ENCODE data around the gene ESM1. TPM values are rescaled to one million over a fixed set of nuclear protein-coding genes. Genes with fewer than 3 reads are reported as not detected.
A peak's percentile ranks its signal among the peaks of the same experiment; 100 is the strongest.

The ESM1 gene
- total RNA-seq, 1 experiment from 2014 or later = 27.8 TPM

DNA sequence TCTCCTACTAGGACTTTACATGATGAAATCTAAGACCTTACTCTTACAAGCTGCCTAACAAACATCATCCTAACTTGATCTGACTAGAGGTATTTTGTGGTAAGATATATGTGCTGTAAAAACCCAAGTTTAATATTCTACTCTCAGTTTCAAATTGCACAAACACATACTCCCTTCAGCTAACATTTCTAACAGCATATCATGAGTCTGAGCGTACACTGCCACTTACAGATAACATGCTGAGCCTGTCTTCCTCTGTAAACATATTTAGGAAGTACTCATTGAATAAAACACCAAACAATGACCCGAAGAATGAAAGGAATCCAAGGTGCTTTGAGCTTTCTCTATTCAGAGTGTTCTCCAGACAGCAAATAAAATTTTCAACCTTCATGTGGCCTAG is 7.9 kb upstream of the ESM1 start:
- peak; percentile 33 for DNase-seq
- H3K4me2 ChIP-seq (ENCODE audit: low read length) = no peak overlapping the region
- POLR2A ChIA-PET (ENCODE audit: unreplicated experiment) = no interaction called here
- no peak overlapping the region for H2AFZ ChIP-seq (ENCODE audit: low read length)
- no peak for TF ChIP-seq EZH2 (IDR thresholded peaks at IDR 0.05; ENCODE audit: low read length, unreplicated experiment)
- TF ChIP-seq, protein P1, sequence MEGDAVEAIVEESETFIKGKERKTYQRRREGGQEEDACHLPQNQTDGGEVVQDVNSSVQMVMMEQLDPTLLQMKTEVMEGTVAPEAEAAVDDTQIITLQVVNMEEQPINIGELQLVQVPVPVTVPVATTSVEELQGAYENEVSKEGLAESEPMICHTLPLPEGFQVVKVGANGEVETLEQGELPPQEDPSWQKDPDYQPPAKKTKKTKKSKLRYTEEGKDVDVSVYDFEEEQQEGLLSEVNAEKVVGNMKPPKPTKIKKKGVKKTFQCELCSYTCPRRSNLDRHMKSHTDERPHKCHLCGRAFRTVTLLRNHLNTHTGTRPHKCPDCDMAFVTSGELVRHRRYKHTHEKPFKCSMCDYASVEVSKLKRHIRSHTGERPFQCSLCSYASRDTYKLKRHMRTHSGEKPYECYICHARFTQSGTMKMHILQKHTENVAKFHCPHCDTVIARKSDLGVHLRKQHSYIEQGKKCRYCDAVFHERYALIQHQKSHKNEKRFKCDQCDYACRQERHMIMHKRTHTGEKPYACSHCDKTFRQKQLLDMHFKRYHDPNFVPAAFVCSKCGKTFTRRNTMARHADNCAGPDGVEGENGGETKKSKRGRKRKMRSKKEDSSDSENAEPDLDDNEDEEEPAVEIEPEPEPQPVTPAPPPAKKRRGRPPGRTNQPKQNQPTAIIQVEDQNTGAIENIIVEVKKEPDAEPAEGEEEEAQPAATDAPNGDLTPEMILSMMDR (conservative IDR thresholded peaks at IDR 0.05; ENCODE audit: low read depth, low read length) = no peak
- no peak for TF ChIP-seq EZH2phosphoT487 (IDR thresholded peaks at IDR 0.05; ENCODE audit: borderline replicate concordance, low read length)
- no peaks in the 10 kb centered on the region for H3K36me3 ChIP-seq (ENCODE audit: low read depth, low read length)
- H3K27me3 ChIP-seq (ENCODE audit: low read length) = no peaks in the 10 kb centered on the region
- H3K9ac ChIP-seq (ENCODE audit: low read length) = no peak overlapping the region
- peak; percentile 61 for ATAC-seq
- CTCF ChIA-PET = interaction anchor here (0.6 kb wide), 1 partner anchor 98 kb away, joined by 3 read pairs; no protein-coding TSS in a partner anchor
- no peaks in the 10 kb centered on the region for H3F3A ChIP-seq (ENCODE audit: low read length, unreplicated experiment)
- H3K9me2 ChIP-seq (replicated peaks; ENCODE audit: low read length) = no peaks in the 10 kb centered on the region
- no peaks in the 10 kb centered on the region for H3K9me3 ChIP-seq (ENCODE audit: low read length)
- intact Hi-C loops (cut with micrococcal nuclease) = no loop called here
- H3K4me1 ChIP-seq (ENCODE audit: insufficient read depth, low read length) = peaks cover 25% of the 10 kb centered on the region
- H3K27ac ChIP-seq (ENCODE audit: low read length) = no peak overlapping the region
- no peaks in the 10 kb centered on the region for H4K20me1 ChIP-seq (ENCODE audit: low read length)
- H3K4me3 ChIP-seq (ENCODE audit: low read length) = no peak overlapping the region
- no peaks in the 10 kb centered on the region for H3K79me2 ChIP-seq (ENCODE audit: low read length)
- no TSS peak for BruUV-seq (replicated peaks)

DNA sequence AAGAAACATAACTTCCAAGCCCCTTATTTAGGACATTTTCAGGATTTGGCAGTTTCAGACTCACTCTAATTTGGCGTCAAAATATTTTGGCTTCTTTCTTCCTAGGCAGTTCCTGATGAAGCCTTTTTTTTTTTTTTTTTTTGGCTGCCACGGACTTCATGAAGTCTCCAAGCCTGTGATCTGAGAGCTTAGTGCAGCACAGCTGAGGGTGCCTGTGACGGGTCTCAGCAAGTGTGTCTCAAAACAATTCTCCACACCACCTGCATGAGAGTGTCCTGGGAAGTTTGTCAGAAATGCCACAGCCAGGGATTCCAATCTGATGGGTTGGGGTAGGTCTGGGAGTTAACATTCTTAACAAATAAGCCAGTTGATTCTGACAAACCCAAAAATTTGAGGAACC is 6.0 kb upstream of the ESM1 start:
- no peaks in the 10 kb centered on the region for H3K9me2 ChIP-seq (replicated peaks; ENCODE audit: low read length)
- H3K9me3 ChIP-seq (ENCODE audit: low read length) = no peaks in the 10 kb centered on the region

DNA sequence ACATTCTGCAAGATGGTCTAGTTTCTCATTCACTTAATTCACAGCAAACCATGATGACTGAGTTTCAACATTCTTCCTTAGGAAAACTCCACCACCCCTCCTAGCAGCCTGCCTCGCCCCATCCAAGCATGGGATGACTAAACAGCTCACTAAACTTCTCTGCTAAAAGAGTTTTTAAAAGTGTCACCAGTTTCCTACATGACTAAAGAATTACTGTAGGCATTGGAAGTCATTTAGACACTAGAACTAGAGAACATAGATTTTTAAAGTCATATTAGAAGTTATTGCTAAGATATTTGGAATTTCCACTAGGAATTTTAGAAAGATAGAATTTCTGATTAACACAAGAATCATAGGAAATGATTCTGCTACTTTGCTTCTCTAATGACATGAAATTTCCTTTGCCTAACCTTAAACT is 5.5 kb upstream of the ESM1 start:
- Histone ChIP-seq H3K36me3 (ENCODE audit: low read depth, low read length) (no peaks in the 10 kb centered on the region), H3K9me3 (ENCODE audit: low read length) (no peaks in the 10 kb centered on the region), H3K27ac (ENCODE audit: low read length) (peak overlapping the region; percentile 59), H3K9me2 (replicated peaks; ENCODE audit: low read length) (no peaks in the 10 kb centered on the region), H3F3A (ENCODE audit: low read length, unreplicated experiment) (no peaks in the 10 kb centered on the region), H3K79me2 (ENCODE audit: low read length) (no peaks in the 10 kb centered on the region), H3K4me1 (ENCODE audit: insufficient read depth, low read length) (peaks cover 30% of the 10 kb centered on the region), H3K9ac (ENCODE audit: low read length) (0 out of 2 replicates have a peak overlapping the region, but pooled peaks have one; percentile 6), H3K27me3 (ENCODE audit: low read length) (no peaks in the 10 kb centered on the region), H4K20me1 (ENCODE audit: low read length) (no peaks in the 10 kb centered on the region), H2AFZ (ENCODE audit: low read length) (no peak overlapping the region), H3K4me2 (ENCODE audit: low read length) (peak overlapping the region; percentile 49), H3K4me3 (ENCODE audit: low read length) (no peak overlapping the region)
- TF ChIP-seq EZH2phosphoT487 (IDR thresholded peaks at IDR 0.05; ENCODE audit: borderline replicate concordance, low read length) (no peak), EZH2 (IDR thresholded peaks at IDR 0.05; ENCODE audit: low read length, unreplicated experiment) (no peak)
- TF ChIP-seq, protein P1 (conservative IDR thresholded peaks at IDR 0.05; ENCODE audit: low read depth, low read length) = no peak
- CTCF ChIA-PET = no interaction called here
- DNase-seq (peak; percentile 69), ATAC-seq (peak; percentile 77)
- BruUV-seq (replicated peaks) = no TSS peak
- POLR2A ChIA-PET (ENCODE audit: unreplicated experiment) = interaction anchor here (0.7 kb wide), 1 partner anchor 76 kb away, joined by 3 read pairs; no protein-coding TSS in a partner anchor
- intact Hi-C loops (cut with micrococcal nuclease) = no loop called here

More for the DNA sequence above, 6.0 kb upstream of the ESM1 start:
- no TSS peak for BruUV-seq (replicated peaks)
- TF ChIP-seq, protein P1 (conservative IDR thresholded peaks at IDR 0.05; ENCODE audit: low read depth, low read length) = no peak
- TF ChIP-seq EZH2 (IDR thresholded peaks at IDR 0.05; ENCODE audit: low read length, unreplicated experiment) (no peak), EZH2phosphoT487 (IDR thresholded peaks at IDR 0.05; ENCODE audit: borderline replicate concordance, low read length) (no peak)
- Histone ChIP-seq H3K4me3 (ENCODE audit: low read length) (no peak overlapping the region), H3K27ac (ENCODE audit: low read length) (peak overlapping the region; percentile 59), H3K4me1 (ENCODE audit: insufficient read depth, low read length) (peaks cover 25% of the 10 kb centered on the region), H3K4me2 (ENCODE audit: low read length) (0 out of 2 replicates have a peak overlapping the region, but pooled peaks have one; percentile 49), H3K9ac (ENCODE audit: low read length) (0 out of 2 replicates have a peak overlapping the region, but pooled peaks have one; percentile 6), H2AFZ (ENCODE audit: low read length) (0 out of 2 replicates have a peak overlapping the region, but pooled peaks have one; percentile 15), H3K79me2 (ENCODE audit: low read length) (no peaks in the 10 kb centered on the region), H3K27me3 (ENCODE audit: low read length) (no peaks in the 10 kb centered on the region), H3F3A (ENCODE audit: low read length, unreplicated experiment) (no peaks in the 10 kb centered on the region), H4K20me1 (ENCODE audit: low read length) (no peaks in the 10 kb centered on the region), H3K36me3 (ENCODE audit: low read depth, low read length) (no peaks in the 10 kb centered on the region)
- CTCF ChIA-PET = interaction anchor here (0.6 kb wide), 1 partner anchor 196 kb away, joined by 4 read pairs; no protein-coding TSS in a partner anchor
- intact Hi-C loops (cut with micrococcal nuclease) = no loop called here
- DNase-seq (no peak), ATAC-seq (peak; percentile 27; the same call in 1 of the 2 replicates)
- POLR2A ChIA-PET (ENCODE audit: unreplicated experiment) = no interaction called here

Measured in PC-3 (cell line).